ENCODE measurements around the gene RAB40C.

Gene RAB40C

GRCh38 chr16:589658-590187 is at the start of gene RAB40C:
TSS of gene RAB40C (plus strand) at chr16:590066. CDS start at chr16:590292, 226 bp downstream.
- peak; percentile 99 for DNase-seq

- DNase-seq: no peak
Observed at GRCh38 chr16:540645-541340, 49.1 kb upstream of the RAB40C start.

DNA sequence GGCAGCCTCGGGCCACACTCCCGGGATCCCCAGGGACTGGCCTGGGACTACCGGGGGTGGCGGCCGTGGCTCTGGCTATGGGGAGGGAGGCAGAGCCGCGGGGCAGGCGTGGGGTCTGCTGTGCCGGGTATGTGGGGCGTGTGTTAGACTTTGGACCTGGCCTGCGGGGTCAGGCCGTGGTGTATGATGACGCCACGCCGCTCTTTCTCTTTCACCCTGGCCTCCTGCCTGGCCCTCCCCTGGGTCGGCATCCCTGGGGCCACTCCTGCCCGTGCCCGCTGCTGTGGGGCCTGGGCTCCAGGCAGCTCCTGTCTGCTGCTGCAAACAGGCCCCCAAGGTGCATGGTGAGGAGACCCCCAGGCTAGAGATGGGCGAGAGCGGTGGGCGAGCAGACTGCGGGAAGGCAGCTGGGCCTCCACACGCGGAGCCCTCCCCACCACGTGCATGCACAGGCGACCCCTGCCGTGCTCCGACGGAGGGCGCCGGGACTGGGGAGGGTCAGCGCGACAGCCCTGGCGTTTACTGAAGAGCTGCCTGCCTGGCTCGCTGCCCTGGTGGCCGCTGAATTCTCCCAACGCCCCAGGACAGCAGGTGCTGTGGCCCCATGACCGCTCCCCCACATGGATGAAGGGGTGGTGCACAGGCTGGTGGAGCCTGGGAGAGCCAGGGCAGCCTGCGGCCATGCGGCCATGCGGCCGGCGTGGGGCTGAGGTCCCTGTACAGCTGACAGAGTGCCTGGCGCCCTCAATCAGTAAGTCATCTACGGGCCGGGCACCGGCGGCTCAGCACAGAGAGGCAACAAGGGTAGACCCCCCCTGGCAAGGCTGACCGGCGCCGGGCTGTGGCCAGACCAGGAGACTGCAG is 46.3 kb upstream of the RAB40C start:
- no peak for DNase-seq

DNA sequence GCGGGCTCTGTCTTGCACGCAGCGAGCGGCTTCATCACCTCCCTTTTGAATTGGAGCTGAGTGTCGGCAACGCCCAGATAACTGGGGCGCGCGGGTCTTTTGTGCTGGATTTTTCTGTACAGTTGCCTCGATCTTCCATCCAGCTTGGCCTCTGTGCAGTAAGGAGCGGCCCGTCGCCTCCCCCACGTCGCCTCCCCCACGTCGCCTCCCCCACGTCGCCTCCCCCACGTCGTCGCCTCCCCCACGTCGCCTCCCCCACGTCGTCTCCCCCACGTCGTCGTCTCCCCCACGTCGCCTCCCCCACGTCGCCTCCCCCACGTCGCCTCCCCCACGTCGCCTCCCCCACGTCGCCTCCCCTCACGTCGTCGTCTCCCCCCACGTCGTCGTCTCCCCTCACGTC is 45.3 kb upstream of the RAB40C start:
- DNase-seq: no peak

DNA sequence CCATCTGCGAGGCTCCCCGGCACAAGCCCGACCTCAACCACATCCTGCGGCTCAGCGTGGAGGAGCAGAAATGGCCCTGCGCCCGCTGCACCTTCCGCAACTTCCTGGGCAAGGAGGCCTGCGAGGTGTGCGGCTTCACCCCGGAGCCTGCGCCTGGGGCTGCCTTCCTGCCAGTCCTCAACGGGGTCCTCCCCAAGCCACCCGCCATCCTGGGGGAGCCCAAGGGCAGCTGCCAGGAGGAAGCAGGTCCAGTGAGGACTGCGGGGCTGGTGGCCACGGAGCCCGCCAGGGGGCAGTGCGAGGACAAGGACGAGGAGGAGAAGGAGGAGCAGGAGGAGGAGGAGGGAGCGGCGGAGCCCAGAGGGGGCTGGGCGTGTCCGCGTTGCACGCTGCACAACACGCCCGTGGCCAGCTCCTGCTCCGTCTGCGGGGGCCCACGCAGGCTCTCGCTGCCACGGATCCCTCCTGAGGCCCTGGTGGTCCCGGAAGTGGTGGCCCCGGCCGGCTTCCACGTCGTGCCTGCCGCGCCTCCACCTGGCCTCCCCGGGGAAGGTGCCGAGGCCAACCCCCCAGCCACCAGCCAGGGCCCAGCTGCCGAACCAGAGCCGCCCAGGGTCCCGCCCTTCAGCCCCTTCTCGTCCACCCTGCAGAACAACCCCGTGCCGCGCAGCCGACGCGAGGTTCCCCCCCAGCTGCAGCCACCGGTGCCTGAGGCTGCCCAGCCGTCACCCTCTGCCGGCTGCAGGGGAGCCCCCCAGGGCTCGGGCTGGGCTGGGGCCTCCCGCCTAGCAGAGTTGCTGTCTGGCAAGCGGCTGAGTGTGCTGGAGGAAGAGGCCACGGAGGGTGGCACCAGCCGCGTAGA is 42.7 kb upstream of the RAB40C start:
- DNase-seq: peak; percentile 58

GRCh38 chr16:548586-548985 is 41.3 kb upstream of the RAB40C start:
- DNase-seq: no peak

GRCh38 chr16:549544-550263 is 40.2 kb upstream of the RAB40C start:
- DNase-seq: no peak

- DNase-seq: no peak
Observed at GRCh38 chr16:551210-551609, 38.7 kb upstream of the RAB40C start.

GRCh38 chr16:552171-552570 is 37.7 kb upstream of the RAB40C start:
- no peak for DNase-seq

- no peak for DNase-seq
Observed at GRCh38 chr16:553601-554296, 36.1 kb upstream of the RAB40C start.

DNA sequence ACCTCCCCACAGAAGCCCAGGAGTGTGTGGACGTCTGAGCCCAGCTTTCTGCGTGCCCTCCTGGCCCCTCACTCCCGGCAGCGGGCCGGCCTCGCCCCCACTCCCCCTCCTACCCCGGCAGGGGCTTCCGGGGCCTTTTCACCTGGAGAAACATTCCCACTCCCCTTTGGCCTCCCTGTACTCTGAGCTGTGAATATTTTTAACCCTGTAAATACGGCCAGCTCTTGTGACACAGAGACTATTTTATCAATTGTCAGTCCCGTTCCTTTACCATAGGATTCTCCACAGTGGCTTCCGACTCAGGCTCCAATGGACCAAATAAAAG is 35.6 kb upstream of the RAB40C start:
- no peak for DNase-seq

- DNase-seq: no peak
Observed at GRCh38 chr16:554640-555365, 35.1 kb upstream of the RAB40C start.

- DNase-seq: no peak
Observed at GRCh38 chr16:555528-556473, 34.1 kb upstream of the RAB40C start.

DNA sequence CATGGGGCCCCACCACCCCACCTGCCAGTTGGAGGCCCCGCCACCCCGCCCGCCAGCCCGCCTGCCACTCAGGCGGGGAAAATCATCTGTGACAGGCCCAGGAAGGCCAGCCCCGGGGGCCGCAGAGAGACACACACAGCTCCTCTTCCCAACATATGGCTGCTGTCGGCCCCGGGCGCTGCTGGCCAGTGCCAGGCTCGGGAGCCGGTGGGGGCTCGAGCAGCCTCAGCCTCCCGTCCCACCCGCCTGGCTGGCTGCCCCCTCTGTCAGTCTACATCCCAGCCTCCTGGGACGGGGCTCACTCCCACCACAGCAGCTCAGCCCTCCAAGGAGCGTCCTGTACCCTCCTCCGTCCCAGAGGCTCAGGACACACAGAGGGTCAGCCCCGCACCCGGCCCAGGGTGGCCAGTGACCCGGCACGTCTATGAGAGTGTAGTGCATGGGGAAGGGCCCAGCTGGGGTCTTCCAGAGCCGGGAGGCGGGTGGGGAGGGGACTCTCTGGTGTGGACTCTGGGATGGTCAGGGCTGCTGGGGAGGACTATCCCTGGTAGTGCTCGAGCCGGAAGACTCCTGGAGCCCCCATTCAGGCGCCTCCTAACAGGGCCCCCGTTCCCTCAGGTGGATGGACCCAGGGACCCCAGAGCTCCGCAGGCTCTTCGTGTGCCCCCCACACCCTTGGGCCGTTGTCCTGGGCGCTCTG is 33.2 kb upstream of the RAB40C start:
- DNase-seq: no peak

DNA sequence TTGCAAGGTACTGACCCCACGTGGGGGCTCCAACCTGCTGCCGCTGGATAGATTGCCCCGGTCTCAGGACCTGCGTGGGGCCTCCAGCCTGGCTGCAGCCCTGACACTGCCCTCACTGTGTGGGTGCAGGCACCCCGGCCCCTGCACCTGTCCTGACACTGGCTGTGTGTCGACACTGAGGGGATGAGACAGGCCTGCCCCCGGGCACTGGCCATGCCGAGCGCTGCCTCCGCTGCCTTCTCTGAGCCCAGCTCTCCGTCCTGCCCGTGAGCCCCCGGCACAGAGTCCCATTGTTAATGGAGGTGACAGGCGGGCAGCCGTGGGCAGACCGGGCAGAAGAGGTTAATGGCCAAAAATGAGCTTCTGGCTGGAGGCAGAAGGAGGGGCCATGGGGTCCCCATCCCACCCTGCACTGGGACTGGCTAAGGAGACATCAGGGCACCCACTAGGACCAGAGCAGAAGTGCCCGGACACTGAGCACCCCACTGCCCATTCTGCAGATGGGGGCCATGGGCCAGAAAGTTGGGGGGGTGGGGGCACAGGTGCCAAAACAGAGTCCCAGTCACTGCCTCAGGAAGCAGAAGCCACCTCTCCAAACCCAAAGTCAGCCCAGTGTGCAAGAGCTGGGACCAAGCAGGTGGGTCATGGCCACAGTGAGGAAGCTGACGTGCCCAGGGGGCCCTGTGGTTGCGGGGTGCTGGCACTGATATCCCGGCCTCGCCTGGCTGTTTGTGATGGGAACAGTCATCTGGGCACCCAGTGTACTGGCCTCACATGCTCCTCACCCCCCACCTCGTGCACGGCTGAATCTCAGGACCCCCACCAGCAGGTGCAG is 32.2 kb upstream of the RAB40C start:
- DNase-seq: no peak

DNA sequence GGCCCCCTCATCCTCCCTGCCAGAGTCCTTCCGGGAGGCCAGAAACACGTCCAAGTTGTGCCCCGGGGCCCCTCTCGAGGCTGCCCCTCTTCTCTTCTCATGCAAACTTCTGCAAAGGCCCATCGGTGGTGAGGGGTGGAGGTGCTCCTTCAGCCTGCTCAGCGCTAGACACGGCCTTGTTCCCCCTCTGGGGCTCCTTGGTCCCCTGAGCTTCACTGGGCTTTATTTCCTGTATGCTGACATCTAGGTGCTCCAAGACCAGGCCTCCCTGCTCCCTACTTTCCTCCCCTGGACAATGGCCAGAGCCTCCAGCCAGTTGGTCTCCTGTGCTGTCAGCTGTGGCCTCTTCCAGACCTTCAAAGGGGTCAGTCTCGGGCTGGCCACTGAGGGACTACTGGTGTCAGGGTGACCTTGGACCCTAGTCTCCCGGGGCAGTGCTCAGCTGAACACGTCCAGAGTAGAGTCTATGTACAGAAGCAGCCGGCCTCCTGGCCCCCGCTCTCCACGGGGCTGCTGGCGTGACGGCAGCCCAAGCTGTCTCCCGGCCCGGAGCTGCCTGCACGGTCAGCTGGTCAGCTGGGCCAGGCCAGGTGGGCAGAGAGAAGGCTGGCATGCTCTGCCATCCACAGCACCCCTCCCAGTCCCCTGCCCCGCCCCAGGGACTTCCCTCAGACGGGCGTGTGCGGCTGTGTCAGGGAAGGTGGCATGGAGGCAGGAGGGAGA is 31.4 kb upstream of the RAB40C start:
- no peak for DNase-seq

DNA sequence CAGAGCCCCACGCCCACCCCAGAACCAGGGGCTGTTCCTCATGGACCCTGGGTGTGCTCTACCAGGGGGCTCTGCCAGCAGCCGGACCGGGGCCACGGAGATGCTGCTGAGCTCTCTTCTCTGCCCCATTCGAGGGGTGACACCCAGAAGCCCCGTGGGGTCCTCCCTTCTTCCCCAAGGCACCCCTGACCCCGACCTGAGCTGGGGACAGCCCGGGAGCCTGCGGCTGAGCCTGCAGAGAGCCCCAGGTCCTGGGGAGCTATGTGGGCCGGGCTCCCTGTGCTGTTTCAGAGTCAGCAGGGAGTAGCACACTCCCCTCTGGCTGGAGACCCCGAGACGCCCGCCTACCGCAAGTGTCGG is 30.9 kb upstream of the RAB40C start:
- no peak for DNase-seq

Data from CD4-positive, alpha-beta T cell treated with Interleukin-17A for 1 hour (primary cell).